NCI-H524 (cell line): ENCODE measurements around the gene PLPPR1.

Experiments used
- DNase-seq, 2 experiments: peaks; one replicate each; lab custom pipeline; 2025; lab: John Stamatoyannopoulos, UW

The PLPPR1 gene

GRCh38 chr9:101209670-101210069 is 181.1 kb downstream of the PLPPR1 start:
- no peak for DNase-seq

GRCh38 chr9:101212661-101213060 is 184.1 kb downstream of the PLPPR1 start:
- no peak for DNase-seq

GRCh38 chr9:101219030-101219429 is 190.5 kb downstream of the PLPPR1 start:
- no peak for DNase-seq

- DNase-seq, result peak; percentile 74 to 85
Observed at GRCh38 chr9:101220341-101220740, 191.8 kb downstream of the PLPPR1 start.

- DNase-seq, result no peak
Observed at GRCh38 chr9:101225271-101225670, 196.7 kb downstream of the PLPPR1 start.

- no peak for DNase-seq
Observed at GRCh38 chr9:101226161-101226560, 197.6 kb downstream of the PLPPR1 start.

GRCh38 chr9:101226803-101227202 is 198.3 kb downstream of the PLPPR1 start:
- DNase-seq, result no peak

GRCh38 chr9:101229606-101230005 is 201.1 kb downstream of the PLPPR1 start:
- peak; percentile 21 to 22 for DNase-seq

DNA sequence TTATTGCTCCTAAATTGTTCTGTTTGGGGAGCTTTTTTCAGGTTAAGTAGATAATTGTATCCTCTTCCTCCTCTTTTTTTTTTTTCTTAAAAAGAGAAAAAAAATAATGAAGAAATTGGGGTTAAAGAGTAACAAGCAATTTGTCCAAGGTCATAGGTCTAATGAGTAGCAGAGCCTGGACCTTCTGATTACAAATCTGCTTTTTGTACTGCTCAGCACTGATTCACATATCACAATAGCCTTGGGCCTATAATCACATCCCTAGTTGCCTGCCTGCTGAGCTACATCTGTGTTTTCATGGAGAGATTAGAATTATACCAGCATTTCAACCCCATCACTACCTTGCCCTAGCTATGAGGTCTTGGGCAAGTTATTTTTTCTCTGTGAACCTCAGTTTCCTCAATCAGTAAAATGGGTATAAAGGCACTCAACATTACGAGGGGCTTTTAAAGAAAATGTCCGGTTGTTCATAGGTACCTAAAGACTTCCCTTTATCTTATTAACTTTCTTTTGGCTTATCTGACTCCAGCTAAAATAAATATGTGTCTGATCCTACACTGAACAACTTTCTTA is 204.0 kb downstream of the PLPPR1 start:
- no peak for DNase-seq

GRCh38 chr9:101235105-101235866 is 206.8 kb downstream of the PLPPR1 start:
- peak; percentile 4 to 73 for DNase-seq

DNA sequence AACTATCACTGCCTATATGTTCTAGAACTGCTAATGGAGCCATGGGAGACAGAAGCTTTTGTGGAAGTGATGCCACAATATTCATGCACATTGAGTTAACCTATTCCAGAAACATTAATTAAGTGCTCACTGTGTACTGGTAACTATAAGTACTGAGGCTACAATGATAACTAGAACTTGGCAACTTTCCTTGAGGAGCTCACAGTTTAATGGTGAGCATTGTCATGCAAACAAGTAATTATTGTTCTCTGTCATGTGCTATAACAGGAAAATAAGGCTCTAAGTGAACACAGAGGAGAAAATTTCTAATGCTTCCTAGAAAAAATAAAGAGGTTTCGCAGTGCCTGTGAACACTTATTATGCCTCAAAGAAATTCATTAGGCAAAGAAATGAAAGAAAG is 214.1 kb downstream of the PLPPR1 start:
- DNase-seq, result no peak

GRCh38 chr9:101246691-101247090 is 218.2 kb downstream of the PLPPR1 start:
- no peak for DNase-seq

DNA sequence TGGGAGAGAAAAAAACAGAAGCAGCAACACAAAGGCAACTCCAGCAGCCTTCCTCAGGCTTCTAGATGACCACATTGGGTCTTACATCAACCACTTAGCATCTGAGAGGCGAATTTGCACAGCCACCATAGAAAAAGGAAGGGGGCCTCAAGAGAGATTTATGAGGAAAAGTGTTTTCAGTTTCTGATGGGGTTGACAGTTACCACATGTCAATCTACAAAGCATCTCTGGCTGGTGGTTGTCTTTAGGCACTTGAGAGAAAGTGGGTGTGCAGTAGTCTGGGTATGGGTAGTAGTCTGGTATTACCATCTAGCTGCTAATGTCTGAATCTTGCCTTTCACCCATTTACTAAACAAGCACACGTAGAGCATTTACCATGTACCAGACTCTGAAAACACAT is 218.8 kb downstream of the PLPPR1 start:
- DNase-seq, result no peak

GRCh38 chr9:101254733-101255433 is 226.4 kb downstream of the PLPPR1 start:
- no peak for DNase-seq

- DNase-seq, result no peak
Observed at GRCh38 chr9:101264727-101265126, 236.2 kb downstream of the PLPPR1 start.

DNA sequence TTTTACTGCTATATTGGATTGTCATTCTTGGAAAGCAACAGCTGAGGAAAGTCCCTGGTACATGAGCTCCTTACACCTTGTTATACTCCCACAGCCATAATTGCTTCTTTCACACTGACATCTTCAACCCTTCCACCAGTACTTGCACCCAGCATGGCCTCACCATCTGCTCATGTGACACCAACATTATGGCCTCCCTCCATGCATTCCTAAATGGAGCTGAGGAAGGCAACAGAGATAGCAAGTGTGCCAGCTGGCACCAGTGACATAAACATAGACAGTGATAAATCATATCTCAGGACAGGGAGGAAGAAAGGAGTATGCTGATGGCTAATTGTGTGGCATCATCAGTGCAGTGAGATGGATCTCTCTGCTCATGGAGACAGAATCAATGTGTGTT is 236.7 kb downstream of the PLPPR1 start:
- DNase-seq, result peak; percentile 18 to 24

DNA sequence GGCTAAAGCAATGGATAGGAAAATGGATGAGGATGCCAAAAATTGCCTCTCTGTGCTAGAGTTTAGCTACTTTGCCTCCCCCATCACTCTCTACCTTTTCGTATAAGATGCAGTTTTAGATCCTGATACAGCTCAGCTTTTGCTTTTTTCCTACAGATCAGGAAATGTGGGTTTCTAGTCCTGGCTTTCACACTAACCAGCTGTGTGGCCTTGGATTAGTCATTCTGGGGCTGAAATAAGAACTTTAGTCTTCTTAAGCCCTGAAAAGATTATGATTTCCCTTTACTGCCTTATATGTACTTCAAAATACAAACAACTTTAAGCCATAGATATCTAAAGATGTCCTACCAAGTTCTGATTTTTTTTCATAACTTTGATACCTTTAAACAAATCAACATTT is 239.9 kb downstream of the PLPPR1 start:
- no peak for DNase-seq

- DNase-seq, result peak in 1 of 2 experiments; percentile 42
Observed at GRCh38 chr9:101269591-101270283, 241.2 kb downstream of the PLPPR1 start.

DNA sequence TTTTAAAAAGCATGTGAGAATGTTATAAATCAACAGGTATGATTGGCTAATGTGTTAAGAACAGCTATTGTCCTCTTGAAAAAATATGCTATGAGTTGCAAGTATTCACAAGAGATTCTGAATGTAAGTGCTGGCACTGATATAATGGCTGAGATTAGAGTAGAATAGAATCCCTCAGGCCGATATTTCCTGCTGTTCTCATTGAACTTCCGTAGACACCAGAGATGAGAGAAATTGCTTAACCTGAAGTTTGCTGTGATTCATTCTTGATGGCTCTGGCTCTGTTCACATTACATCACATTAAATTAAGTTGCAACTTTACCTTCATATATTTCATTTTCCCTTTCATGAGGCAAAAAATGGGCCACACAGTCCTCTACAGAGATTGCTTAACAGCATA is 241.8 kb downstream of the PLPPR1 start:
- no peak for DNase-seq

DNA sequence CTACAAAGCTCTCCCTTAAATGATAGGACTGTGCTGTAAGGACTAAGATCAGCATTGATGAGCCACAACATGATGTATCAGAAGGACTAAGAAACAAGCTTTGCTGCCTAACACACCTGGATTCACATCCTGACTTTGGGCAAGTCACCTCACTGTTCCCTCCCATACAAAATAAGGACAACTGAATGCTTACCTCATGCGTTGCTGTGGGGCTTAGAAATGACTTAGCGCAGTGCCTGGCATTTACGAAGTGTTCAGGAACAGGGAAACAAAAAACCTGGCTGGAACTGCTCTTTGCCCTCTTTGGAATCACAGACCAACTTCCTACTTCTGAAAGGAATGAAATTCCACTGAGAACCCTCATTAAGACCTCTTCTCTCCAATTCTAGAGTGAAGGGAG is 242.6 kb downstream of the PLPPR1 start:
- DNase-seq, result no peak

- DNase-seq, result no peak
Observed at GRCh38 chr9:101274971-101275768, 246.6 kb downstream of the PLPPR1 start.

GRCh38 chr9:101275769-101276250 is 247.3 kb downstream of the PLPPR1 start:
- no peak for DNase-seq
